ENCODE data around the gene RPIA. TPM values are rescaled to one million over a fixed set of nuclear protein-coding genes. Genes with fewer than 3 reads are reported as not detected.
A peak's percentile ranks its signal among the peaks of the same experiment; 100 is the strongest.

RPIA gene
- total RNA-seq, 1 donor from 2014 or later = 13.3 TPM

DNA sequence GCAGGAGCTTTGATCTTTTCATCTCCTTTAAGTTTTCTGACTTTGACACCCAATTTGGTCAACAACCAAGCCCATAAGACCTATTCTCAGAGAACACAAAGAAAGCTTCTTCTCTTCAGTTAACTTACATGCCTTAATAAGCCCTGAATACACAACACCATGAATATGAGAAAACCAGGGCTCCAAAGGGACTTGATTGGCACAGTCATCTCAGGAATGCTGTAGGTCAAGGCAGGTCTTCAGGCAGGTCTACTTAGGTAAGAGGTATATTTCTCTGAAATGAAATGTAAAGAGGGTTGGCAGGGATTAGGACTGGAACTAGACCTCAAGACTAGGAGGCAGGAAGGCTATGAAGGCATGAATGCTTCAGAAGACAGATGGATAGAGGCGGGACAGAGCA is 39.8 kb upstream of the RPIA start:
- Mint-ChIP-seq H3K27ac (ENCODE audit: unreplicated experiment) (no peak overlapping the region), H3K27me3 (ENCODE audit: low read depth, unreplicated experiment) (no peaks in the 10 kb centered on the region), H3K9me3 (ENCODE audit: unreplicated experiment) (no peaks in the 10 kb centered on the region), H3K4me1 (ENCODE audit: low read depth, unreplicated experiment) (peaks cover 3% of the 10 kb centered on the region), H3K36me3 (ENCODE audit: low read depth, unreplicated experiment) (no peaks in the 10 kb centered on the region), H3K4me3 (ENCODE audit: unreplicated experiment) (no peak overlapping the region)
- Histone ChIP-seq H3K9me3 (ENCODE audit: insufficient read depth, low read depth, low read length) (no peaks in the 10 kb centered on the region), H3K4me1 (ENCODE audit: insufficient read depth, low read length) (peaks cover 3% of the 10 kb centered on the region), H3K27me3 (ENCODE audit: insufficient read depth, low read length) (no peaks in the 10 kb centered on the region), H3K79me2 (ENCODE audit: insufficient read depth, low read length) (no peaks in the 10 kb centered on the region), H3K27ac (ENCODE audit: low read depth, low read length) (no peak overlapping the region), H3K9ac (ENCODE audit: low read length) (no peak overlapping the region), H2AFZ (ENCODE audit: low read depth, low read length) (no peak overlapping the region), H3K4me2 (ENCODE audit: low read length) (no peak overlapping the region), H4K20me1 (ENCODE audit: insufficient read depth, low read length) (no peaks in the 10 kb centered on the region), H3K36me3 (ENCODE audit: insufficient read depth, low read length) (no peaks in the 10 kb centered on the region), H3K4me3 (ENCODE audit: insufficient read depth, low read depth, low read length) (no peak overlapping the region)
- no peak for FAIRE-seq
- no peak for DNase-seq (ENCODE audit: low read depth)
- TF ChIP-seq EZH2 (IDR thresholded peaks at IDR 0.05; ENCODE audit: insufficient read depth, low read length) = no peak

GRCh38 chr2:88654714-88655113 is 36.8 kb upstream of the RPIA start:
- no peaks in the 10 kb centered on the region for H3K36me3 Mint-ChIP-seq (ENCODE audit: low read depth, unreplicated experiment)
- no peak overlapping the region for H3K4me3 ChIP-seq (ENCODE audit: insufficient read depth, low read depth, low read length)
- peaks cover 21% of the 10 kb centered on the region for H3K4me1 ChIP-seq (ENCODE audit: insufficient read depth, low read length)
- no peaks in the 10 kb centered on the region for H3K27me3 ChIP-seq (ENCODE audit: insufficient read depth, low read length)
- DNase-seq (ENCODE audit: low read depth) (peak; percentile 75), FAIRE-seq (no peak)
- H2AFZ ChIP-seq (ENCODE audit: low read depth, low read length) = no peak overlapping the region
- TF ChIP-seq EZH2 (IDR thresholded peaks at IDR 0.05; ENCODE audit: insufficient read depth, low read length) = no peak
- no peak overlapping the region for H3K4me2 ChIP-seq (ENCODE audit: low read length)
- no peaks in the 10 kb centered on the region for H4K20me1 ChIP-seq (ENCODE audit: insufficient read depth, low read length)
- no peaks in the 10 kb centered on the region for H3K79me2 ChIP-seq (ENCODE audit: insufficient read depth, low read length)
- H3K27ac Mint-ChIP-seq (ENCODE audit: unreplicated experiment) = peak overlapping the region; percentile 28
- H3K27me3 Mint-ChIP-seq (ENCODE audit: low read depth, unreplicated experiment) = no peaks in the 10 kb centered on the region
- peaks cover 2% of the 10 kb centered on the region for H3K9me3 Mint-ChIP-seq (ENCODE audit: unreplicated experiment)
- no peaks in the 10 kb centered on the region for H3K36me3 ChIP-seq (ENCODE audit: insufficient read depth, low read length)
- H3K9ac ChIP-seq (ENCODE audit: low read length) = no peak overlapping the region
- H3K4me1 Mint-ChIP-seq (ENCODE audit: low read depth, unreplicated experiment) = peaks cover 26% of the 10 kb centered on the region
- no peak overlapping the region for H3K27ac ChIP-seq (ENCODE audit: low read depth, low read length)
- no peak overlapping the region for H3K4me3 Mint-ChIP-seq (ENCODE audit: unreplicated experiment)
- no peaks in the 10 kb centered on the region for H3K9me3 ChIP-seq (ENCODE audit: insufficient read depth, low read depth, low read length)

GRCh38 chr2:88656690-88657089 is 34.8 kb upstream of the RPIA start:
- no peaks in the 10 kb centered on the region for H3K79me2 ChIP-seq (ENCODE audit: insufficient read depth, low read length)
- no peaks in the 10 kb centered on the region for H3K36me3 ChIP-seq (ENCODE audit: insufficient read depth, low read length)
- no peaks in the 10 kb centered on the region for H3K27me3 Mint-ChIP-seq (ENCODE audit: low read depth, unreplicated experiment)
- DNase-seq (ENCODE audit: low read depth) = peak; percentile 56
- peak overlapping the region; percentile 28 for H3K4me2 ChIP-seq (ENCODE audit: low read length)
- no peak for FAIRE-seq
- H3K4me3 Mint-ChIP-seq (ENCODE audit: unreplicated experiment) = no peak overlapping the region
- peak overlapping the region; percentile 43 for H3K9ac ChIP-seq (ENCODE audit: low read length)
- peaks cover 2% of the 10 kb centered on the region for H3K9me3 Mint-ChIP-seq (ENCODE audit: unreplicated experiment)
- no peaks in the 10 kb centered on the region for H4K20me1 ChIP-seq (ENCODE audit: insufficient read depth, low read length)
- peaks cover 21% of the 10 kb centered on the region for H3K4me1 ChIP-seq (ENCODE audit: insufficient read depth, low read length)
- H3K9me3 ChIP-seq (ENCODE audit: insufficient read depth, low read depth, low read length) = no peaks in the 10 kb centered on the region
- TF ChIP-seq EZH2 (IDR thresholded peaks at IDR 0.05; ENCODE audit: insufficient read depth, low read length) (no peak), CTCF (IDR thresholded peaks at IDR 0.05; ENCODE audit: insufficient read depth, low read depth, low read length) (no peak)
- H3K27me3 ChIP-seq (ENCODE audit: insufficient read depth, low read length) = no peaks in the 10 kb centered on the region
- H3K36me3 Mint-ChIP-seq (ENCODE audit: low read depth, unreplicated experiment) = no peaks in the 10 kb centered on the region
- no peak overlapping the region for H3K4me3 ChIP-seq (ENCODE audit: insufficient read depth, low read depth, low read length)
- H3K27ac ChIP-seq (ENCODE audit: low read depth, low read length) = peak overlapping the region; percentile 70
- H3K27ac Mint-ChIP-seq (ENCODE audit: unreplicated experiment) = peak overlapping the region; percentile 73
- H2AFZ ChIP-seq (ENCODE audit: low read depth, low read length) = peak overlapping the region; percentile 37
- H3K4me1 Mint-ChIP-seq (ENCODE audit: low read depth, unreplicated experiment) = peaks cover 27% of the 10 kb centered on the region
